Measurements from ENCODE around the gene SMG6.

Gene SMG6

GRCh38 chr17:2303204-2304188, at the start of gene SMG6, which contains the start of gene SRR:
Gene SMG6, minus strand, starts transcription at chr17:2303785. Its CDS starts 65 bp downstream, at chr17:2303720.
Gene SRR, plus strand, starts transcription at chr17:2303950. Its CDS starts 11,611 bp downstream, at chr17:2315561.
- H3K27me3 ChIP-seq (replicated peaks; ENCODE audit: control insufficient read depth, insufficient read depth, low read length): no peaks in the 10 kb centered on the region
- peak; percentile 94 for DNase-seq (ENCODE audit: extremely low read depth, insufficient read length)
- TF ChIP-seq, protein P1, sequence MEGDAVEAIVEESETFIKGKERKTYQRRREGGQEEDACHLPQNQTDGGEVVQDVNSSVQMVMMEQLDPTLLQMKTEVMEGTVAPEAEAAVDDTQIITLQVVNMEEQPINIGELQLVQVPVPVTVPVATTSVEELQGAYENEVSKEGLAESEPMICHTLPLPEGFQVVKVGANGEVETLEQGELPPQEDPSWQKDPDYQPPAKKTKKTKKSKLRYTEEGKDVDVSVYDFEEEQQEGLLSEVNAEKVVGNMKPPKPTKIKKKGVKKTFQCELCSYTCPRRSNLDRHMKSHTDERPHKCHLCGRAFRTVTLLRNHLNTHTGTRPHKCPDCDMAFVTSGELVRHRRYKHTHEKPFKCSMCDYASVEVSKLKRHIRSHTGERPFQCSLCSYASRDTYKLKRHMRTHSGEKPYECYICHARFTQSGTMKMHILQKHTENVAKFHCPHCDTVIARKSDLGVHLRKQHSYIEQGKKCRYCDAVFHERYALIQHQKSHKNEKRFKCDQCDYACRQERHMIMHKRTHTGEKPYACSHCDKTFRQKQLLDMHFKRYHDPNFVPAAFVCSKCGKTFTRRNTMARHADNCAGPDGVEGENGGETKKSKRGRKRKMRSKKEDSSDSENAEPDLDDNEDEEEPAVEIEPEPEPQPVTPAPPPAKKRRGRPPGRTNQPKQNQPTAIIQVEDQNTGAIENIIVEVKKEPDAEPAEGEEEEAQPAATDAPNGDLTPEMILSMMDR (IDR thresholded peaks at IDR 0.05; ENCODE audit: insufficient read depth, low read length, poor library complexity, severe bottlenecking): no peak
- peak within 1 kb of the TSS; percentile 96 for H3K4me3 ChIP-seq (replicated peaks; ENCODE audit: low read depth, low read length)
- H3K36me3 ChIP-seq (ENCODE audit: control insufficient read depth, insufficient read depth, low read length): peaks cover 2% of the 10 kb centered on the region

- TF ChIP-seq, protein P1 (IDR thresholded peaks at IDR 0.05; ENCODE audit: insufficient read depth, low read length, poor library complexity, severe bottlenecking): no peak
- no peak for DNase-seq (ENCODE audit: extremely low read depth, insufficient read length)
- no peak overlapping the region for H3K4me3 ChIP-seq (replicated peaks; ENCODE audit: low read depth, low read length)
- H3K27me3 ChIP-seq (replicated peaks; ENCODE audit: control insufficient read depth, insufficient read depth, low read length): no peaks in the 10 kb centered on the region
- no peaks in the 10 kb centered on the region for H3K36me3 ChIP-seq (ENCODE audit: control insufficient read depth, insufficient read depth, low read length)
Measured at GRCh38 chr17:2351269-2351668, 47.7 kb upstream of the SMG6 start.

GRCh38 chr17:2347805-2348685, 44.5 kb upstream of the SMG6 start:
- DNase-seq (ENCODE audit: extremely low read depth, insufficient read length): no peak
- TF ChIP-seq, protein P1 (IDR thresholded peaks at IDR 0.05; ENCODE audit: insufficient read depth, low read length, poor library complexity, severe bottlenecking): no peak
- Histone ChIP-seq H3K36me3 (ENCODE audit: control insufficient read depth, insufficient read depth, low read length) (peaks cover 1% of the 10 kb centered on the region; the same call in 1 of the 2 replicates), H3K27me3 (replicated peaks; ENCODE audit: control insufficient read depth, insufficient read depth, low read length) (no peaks in the 10 kb centered on the region), H3K4me3 (replicated peaks; ENCODE audit: low read depth, low read length) (no peak overlapping the region)

DNA sequence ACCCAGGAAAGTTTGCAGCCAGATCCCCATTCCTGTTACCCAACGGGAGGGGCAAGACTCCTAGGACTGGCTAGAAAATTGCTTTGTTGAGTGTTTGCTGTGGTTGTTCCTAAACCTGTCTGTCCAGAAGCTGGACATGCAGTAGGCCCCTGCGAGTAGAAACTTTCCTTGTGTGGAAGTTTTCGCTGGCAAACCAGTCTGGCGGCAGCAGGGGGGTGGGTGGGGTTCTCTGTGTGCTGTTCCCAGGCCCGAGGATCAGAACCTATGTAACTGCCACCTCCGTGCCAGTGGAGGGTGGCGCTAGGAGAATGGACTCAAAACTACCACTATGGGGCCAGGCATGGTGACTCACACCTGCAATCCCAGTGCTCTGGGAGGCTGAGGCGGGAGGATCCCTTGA, 42.9 kb upstream of the SMG6 start:
- Histone ChIP-seq H3K36me3 (ENCODE audit: control insufficient read depth, insufficient read depth, low read length) (peaks cover 1% of the 10 kb centered on the region; the same call in 1 of the 2 replicates), H3K27me3 (replicated peaks; ENCODE audit: control insufficient read depth, insufficient read depth, low read length) (no peaks in the 10 kb centered on the region), H3K4me3 (replicated peaks; ENCODE audit: low read depth, low read length) (no peak overlapping the region)
- TF ChIP-seq, protein P1 (IDR thresholded peaks at IDR 0.05; ENCODE audit: insufficient read depth, low read length, poor library complexity, severe bottlenecking): no peak
- DNase-seq (ENCODE audit: extremely low read depth, insufficient read length): no peak

GRCh38 chr17:2344528-2344927, 40.9 kb upstream of the SMG6 start:
- no peak overlapping the region for H3K4me3 ChIP-seq (replicated peaks; ENCODE audit: low read depth, low read length)
- TF ChIP-seq, protein P1 (IDR thresholded peaks at IDR 0.05; ENCODE audit: insufficient read depth, low read length, poor library complexity, severe bottlenecking): no peak
- DNase-seq (ENCODE audit: extremely low read depth, insufficient read length): no peak
- H3K27me3 ChIP-seq (replicated peaks; ENCODE audit: control insufficient read depth, insufficient read depth, low read length): no peaks in the 10 kb centered on the region
- H3K36me3 ChIP-seq (ENCODE audit: control insufficient read depth, insufficient read depth, low read length): peaks cover 1% of the 10 kb centered on the region
